HG02973 (cell line): ENCODE results near the gene BTBD10.

Source experiments
- ATAC-seq: cut with Tn5 transposase; IDR thresholded peaks from one replicate; pipeline ENCODE4 v1.9.1; 2021; ENCODE audit warnings: moderate library complexity; ENCODE audit not compliant: unreplicated experiment

The BTBD10 gene

GRCh38 chr11:13339195-13340153 is 123.5 kb downstream of the BTBD10 start:
- no peak for ATAC-seq

GRCh38 chr11:13338427-13339069 is 124.5 kb downstream of the BTBD10 start:
- ATAC-seq: no peak

GRCh38 chr11:13338019-13338426 is 125.0 kb downstream of the BTBD10 start:
- no peak for ATAC-seq
